Measurements from ENCODE around the gene RBM6.

- no peak for TF ChIP-seq YY1 (IDR thresholded peaks at IDR 0.05; ENCODE audit: insufficient read depth, insufficient read length)
- TF ChIP-seq ZNF274 (IDR thresholded peaks at IDR 0.05; ENCODE audit: low read depth, low read length): no peak
- no peak for TF ChIP-seq SUZ12 (IDR thresholded peaks at IDR 0.05; ENCODE audit: extremely low read depth, insufficient read depth, insufficient read length)
Observed at GRCh38 chr3:49930168-49930690, 9.7 kb upstream of the RBM6 start.

All from NT2/D1 (cell line).